Heart left ventricle (tissue), 16 donors: ENCODE results near the gene EYS. TPM values are rescaled to one million over a fixed set of nuclear protein-coding genes. Genes with fewer than 3 reads are reported as not detected.

ENCODE experiments used
- ATAC-seq, 4 donors: fragments of 200-7000 bp; cut with Tn5 transposase; one replicate each; pipeline ENCODE4 v1.9.1; 2020 to 2022; ENCODE audit warnings: moderate library complexity in 4 of 4, mild to moderate bottlenecking in 3 of 4, moderate number of reproducible peaks in 1 of 4
- DNase-seq, 5 donors: peaks; one replicate each; pipeline ENCODE4 v3.0.0-alpha.2; 2020
- H3K27ac ChIP-seq, 12 donors: fragments of 200-600 bp; sonication (generic) in 4 of 12; one replicate each; pipeline versions ENCODE4 v1.5.0 to v1.8.0; 2016 to 2022; ENCODE audit warnings: mild to moderate bottlenecking in 2 of 12
- H3K27me3 ChIP-seq, 9 donors: fragments of 200-600 bp; sonication (generic) in 2 of 9; one replicate each; pipeline versions ENCODE4 v1.5.1 to v1.8.0; 2016 to 2022; ENCODE audit warnings: mild to moderate bottlenecking in 3 of 9
- H3K36me3 ChIP-seq, 9 donors: fragments of 200-600 bp; sonication (generic) in 2 of 9; one replicate each; pipeline versions ENCODE4 v1.5.0 to v1.8.0; 2018 to 2022; ENCODE audit warnings: mild to moderate bottlenecking in 2 of 9
- H3K4me1 ChIP-seq, 12 donors: fragments of 200-600 bp; sonication (generic) in 4 of 12; one replicate each; pipeline versions ENCODE4 v1.5.0 to v1.8.0; 2016 to 2022; ENCODE audit warnings: mild to moderate bottlenecking in 3 of 12
- H3K4me3 ChIP-seq, 12 donors: fragments of 200-600 bp; sonication (generic) in 4 of 12; one replicate each; pipeline versions ENCODE4 v1.5.0 to v1.8.0; 2017 to 2022; ENCODE audit warnings: mild to moderate bottlenecking in 9 of 12, moderate library complexity in 4 of 12
- H3K9me3 ChIP-seq, 12 donors: fragments of 200-600 bp; sonication (generic) in 4 of 12; one replicate each; pipeline versions ENCODE4 v1.5.0 to v1.8.0; 2016 to 2022; ENCODE audit warnings: mild to moderate bottlenecking in 1 of 12
- POLR2A ChIP-seq, 2 donors: fragments of 450-650 bp; IDR thresholded peaks; one replicate each; pipeline ENCODE4 v1.6.1; 2017; ENCODE audit warnings: antibody characterized with exemption in 2 of 2, mild to moderate bottlenecking in 2 of 2, moderate library complexity in 2 of 2
- WGBS, 4 donors: extraction: QIAGEN DNeasy Blood & Tissue Kit in 2 of 4; methylation state at CpG; one replicate each; pipeline versions ENCODE4 v1.1.5 to v1.1.7; 2013 to 2018; 5-methylcytosine and 5-hydroxymethylcytosine counted together
- intact Hi-C, 10 donors: fragments of 100-400 bp; cut with DNase I; formaldehyde crosslinking; loops; one replicate each; pipeline versions ENCODE4 v1.11.1 to v1.14.2; 2022
- polyA plus RNA-seq, 2 donors: library from polyadenylated mRNA; stranded (reverse); fragments of 200-250 nt; gene quantifications; one replicate each; pipeline ENCODE4 v1.2.3, GENCODE V29; 2013
- total RNA-seq, 9 donors: library from RNA; depleted of rRNA in 2 of 9; stranded (reverse); fragments of >200 nt in 2 of 9; fragmentation: NEBNext Ultra II Directional in 3 of 9; extraction: Animal tissue kit (Norgen Biotek cat#: 25700) in 3 of 9; gene quantifications; one replicate each; pipeline versions ENCODE4 v1.1.0 to v1.2.4, GENCODE V29; 2016 to 2023
- TF ChIP-seq, protein P1 (sequence below), 12 donors: fragments of 200-600 bp; sonication (generic) in 4 of 12; IDR thresholded peaks; one replicate each; pipeline versions ENCODE4 v1.5.0 to v1.8.0; 2018 to 2022; ENCODE audit warnings: antibody characterized with exemption in 12 of 12, mild to moderate bottlenecking in 5 of 12
- donor health status: ischemic (EF 13 %, LVEDD 7.1; RV severe dilation, severe dysfunction).
- donor health status: healthy with polysubstance abuse.
- donor health status: DM: no; HTN: yes; CAD: no.
- donor health status: DM: no; HTN: no; CAD: no.
- donor health status: ischemic (EF 25% LVEDD 6.9; RV normal size, moderate dysfunction).
- donor health status: ischemic (EF 25% LVEDD 5.7; RV mildly dilated, moderate dysfunction).
- donor health status: healthy.
- donor health status: DM: yes; HTN: yes; CAD: no.
- donor health status: ischemic (EF 35%, LVEDD 5.7; RV mildly dilated, moderate dysfunction).
- donor health status: nonischemic (EF 11% LVEDD 7.7; RV severe dilation, severe dysfunction).
- donor health status: DM: yes; HTN: yes; CAD: no.
- donor health status: PGD.
- donor health status: ischemic (EF 29% LVEDD 5.4; RV normal size, mild dysfunction).
- donor health status: nonischemic (EF 23%, LVEDD 6.1; RV moderate dilation, normal function).

Gene EYS
- total and polyA plus RNA-seq, 11 donors: 0.07 to 0.27 (median 0.08) TPM; not detected in 8

DNA sequence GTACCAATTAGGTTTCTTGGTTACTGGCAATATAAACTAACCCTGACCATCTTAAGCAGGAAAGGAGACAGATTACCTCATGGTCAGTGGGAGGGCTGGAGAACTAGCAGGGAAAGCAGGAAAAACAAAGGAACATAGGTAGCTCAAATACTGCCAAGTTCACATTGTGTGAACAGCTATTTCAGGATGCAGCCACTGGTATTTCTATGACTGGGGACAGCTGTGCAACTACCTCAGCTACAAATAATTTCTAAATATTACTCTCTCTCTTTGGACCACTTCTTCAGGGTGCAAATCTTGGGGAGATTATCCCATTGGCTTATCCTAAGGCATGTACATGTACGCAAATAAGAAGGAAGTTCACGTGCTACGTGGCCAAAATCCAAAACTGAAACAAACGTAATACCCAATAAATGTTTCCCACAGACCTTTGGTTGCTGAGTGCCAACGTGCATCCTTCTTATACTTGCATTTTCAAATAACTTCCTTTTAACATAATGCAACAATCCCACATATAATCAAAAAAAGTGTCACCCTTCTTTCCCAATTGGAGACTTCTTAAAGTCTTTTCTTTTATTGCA, 1890.5 kb downstream of the EYS start:
- Histone ChIP-seq H3K27me3 (no peaks in the 10 kb centered on the region), H3K4me1 (peaks cover 0 to 7% (median 0%) of the 10 kb centered on the region in 12 donors), H3K27ac (no peak overlapping the region), H3K4me3 (no peak overlapping the region), H3K9me3 (no peaks in the 10 kb centered on the region), H3K36me3 (no peaks in the 10 kb centered on the region)
- 16 to 25% (median 22%) methylated on average over 5 of the region's 5 CpGs for WGBS, 4 donors
- DNase-seq (no peak), ATAC-seq (no peak)
- intact Hi-C loops: no loop called here
- TF ChIP-seq, protein P1, sequence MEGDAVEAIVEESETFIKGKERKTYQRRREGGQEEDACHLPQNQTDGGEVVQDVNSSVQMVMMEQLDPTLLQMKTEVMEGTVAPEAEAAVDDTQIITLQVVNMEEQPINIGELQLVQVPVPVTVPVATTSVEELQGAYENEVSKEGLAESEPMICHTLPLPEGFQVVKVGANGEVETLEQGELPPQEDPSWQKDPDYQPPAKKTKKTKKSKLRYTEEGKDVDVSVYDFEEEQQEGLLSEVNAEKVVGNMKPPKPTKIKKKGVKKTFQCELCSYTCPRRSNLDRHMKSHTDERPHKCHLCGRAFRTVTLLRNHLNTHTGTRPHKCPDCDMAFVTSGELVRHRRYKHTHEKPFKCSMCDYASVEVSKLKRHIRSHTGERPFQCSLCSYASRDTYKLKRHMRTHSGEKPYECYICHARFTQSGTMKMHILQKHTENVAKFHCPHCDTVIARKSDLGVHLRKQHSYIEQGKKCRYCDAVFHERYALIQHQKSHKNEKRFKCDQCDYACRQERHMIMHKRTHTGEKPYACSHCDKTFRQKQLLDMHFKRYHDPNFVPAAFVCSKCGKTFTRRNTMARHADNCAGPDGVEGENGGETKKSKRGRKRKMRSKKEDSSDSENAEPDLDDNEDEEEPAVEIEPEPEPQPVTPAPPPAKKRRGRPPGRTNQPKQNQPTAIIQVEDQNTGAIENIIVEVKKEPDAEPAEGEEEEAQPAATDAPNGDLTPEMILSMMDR (IDR thresholded peaks at IDR 0.05): no peak
- TF ChIP-seq POLR2A (IDR thresholded peaks at IDR 0.05): no peak

DNA sequence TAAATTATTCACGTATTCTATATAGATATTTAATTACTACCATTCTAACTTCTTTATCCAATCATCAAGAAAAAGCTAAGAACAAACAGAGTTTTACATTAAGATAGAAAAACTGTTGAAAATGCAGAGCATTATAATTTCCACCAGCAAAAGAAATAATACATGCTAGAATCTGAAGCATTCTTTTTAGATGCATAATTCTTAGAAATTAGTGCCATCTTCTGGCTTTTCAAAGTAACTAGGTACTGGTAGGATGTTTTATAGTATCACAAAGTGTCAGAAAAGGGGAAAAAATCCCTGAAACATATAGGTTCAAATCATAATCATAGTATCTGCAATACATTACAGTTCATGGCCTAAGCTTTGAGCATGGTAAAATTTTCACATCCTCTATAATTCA, 1892.6 kb downstream of the EYS start:
- TF ChIP-seq, protein P1 (IDR thresholded peaks at IDR 0.05): no peak
- TF ChIP-seq POLR2A (IDR thresholded peaks at IDR 0.05): no peak
- H3K36me3 ChIP-seq: no peaks in the 10 kb centered on the region
- no peak overlapping the region for H3K4me3 ChIP-seq
- no peaks in the 10 kb centered on the region for H3K27me3 ChIP-seq
- ATAC-seq (no peak), DNase-seq (no peak)
- intact Hi-C loops: no loop called here
- H3K27ac ChIP-seq: no peak overlapping the region
- H3K4me1 ChIP-seq: peaks cover 0 to 7% (median 0%) of the 10 kb centered on the region in 12 donors
- 85 to 93% (median 90%) methylated on average over 1 of the region's 1 CpG for WGBS, 4 donors
- no peaks in the 10 kb centered on the region for H3K9me3 ChIP-seq

GRCh38 chr6:63813566-63814120, 1893.4 kb downstream of the EYS start:
- no peaks in the 10 kb centered on the region for H3K9me3 ChIP-seq
- no peaks in the 10 kb centered on the region for H3K27me3 ChIP-seq
- intact Hi-C loops: no loop called here
- WGBS, 4 donors: 65 to 79% (median 68%) methylated on average over 5 of the region's 5 CpGs
- no peak overlapping the region for H3K4me3 ChIP-seq
- no peaks in the 10 kb centered on the region for H3K36me3 ChIP-seq
- TF ChIP-seq, protein P1 (IDR thresholded peaks at IDR 0.05): peak in 1 of 12 donors; percentile 3
- no peak for TF ChIP-seq POLR2A (IDR thresholded peaks at IDR 0.05)
- no peak for DNase-seq
- no peak overlapping the region for H3K27ac ChIP-seq
- peaks cover 0 to 7% (median 0%) of the 10 kb centered on the region in 12 donors for H3K4me1 ChIP-seq
- no peak for ATAC-seq

- TF ChIP-seq POLR2A (IDR thresholded peaks at IDR 0.05): no peak
- TF ChIP-seq, protein P1 (IDR thresholded peaks at IDR 0.05): no peak
- no peaks in the 10 kb centered on the region for H3K27me3 ChIP-seq
- H3K9me3 ChIP-seq: no peaks in the 10 kb centered on the region
- no peak overlapping the region for H3K27ac ChIP-seq
- ATAC-seq (no peak), DNase-seq (no peak)
- H3K4me3 ChIP-seq: no peak overlapping the region
- peaks cover 0 to 29% (median 3%) of the 10 kb centered on the region in 12 donors for H3K4me1 ChIP-seq
- no peaks in the 10 kb centered on the region for H3K36me3 ChIP-seq
- 48 to 96% (median 84%) methylated on average over 2 of the region's 2 CpGs for WGBS, 4 donors
- intact Hi-C loops: no loop called here
Measured at GRCh38 chr6:63808576-63808975, 1898.5 kb downstream of the EYS start.
